Endothelial cell of umbilical vein (primary cell): Measurements from ENCODE around the gene RHOB. TPM values are rescaled to one million over a fixed set of nuclear protein-coding genes. Genes with fewer than 3 reads are reported as not detected.

Experiments used
- BruUV-seq: library from RNA; stranded (reverse); fragments of 400-500 nt; replicated peaks from 2 replicates; lab custom pipeline; 2021; lab: Mats Ljungman, UMichigan
- CTCF ChIA-PET: fragments of 300-600, 350-600 bp; sonication (Branson Sonifier 250); formaldehyde crosslinking; loops from one replicate; lab custom pipeline; 2021; ENCODE audit warnings: antibody characterized with exemption, inconsistent platforms; lab: Charles Lee
- POLR2A ChIA-PET: fragments of 300-600, 350-600 bp; sonication (Branson Sonifier 250); formaldehyde crosslinking; loops from one replicate; lab custom pipeline; 2021; ENCODE audit warnings: antibody characterized with exemption, inconsistent platforms; lab: Charles Lee
- DNase-seq: peaks from one replicate; pipeline ENCODE4 v3.0.0-alpha.2; 2011; ENCODE audit warnings: low read depth, low spot score
- FAIRE-seq: peaks from 2 replicates; lab custom pipeline; 2011; peaks lifted over from hg19 to GRCh38; lab: Jason Lieb, UNC
- H2AFZ ChIP-seq: 2 replicates; pipeline ENCODE4 v1.6.0; 2012; ENCODE audit warnings: low read depth, low read length, control low read depth, inconsistent platforms
- H3K27ac ChIP-seq: 2 replicates; pipeline ENCODE4 v1.5.1; 2011; ENCODE audit warnings: low read depth, mild to moderate bottlenecking, control low read depth, low read length, moderate library complexity; ENCODE audit not compliant: insufficient read depth
- H3K27me3 ChIP-seq, 2 experiments: 2 replicates each; pipeline versions ENCODE4 v1.6.0 to v1.6.1; 2011; ENCODE audit warnings: low read length in 2 of 2, mixed read lengths in 1 of 2; ENCODE audit not compliant: control insufficient read depth in 2 of 2, insufficient read depth in 2 of 2
- H3K36me3 ChIP-seq, 2 experiments: 2 replicates in 1 of 2; 3 replicates in 1 of 2; pipeline ENCODE4 v1.5.1; 2011; ENCODE audit warnings: low read length in 2 of 2, mild to moderate bottlenecking in 1 of 2, moderate library complexity in 1 of 2; ENCODE audit not compliant: control insufficient read depth in 2 of 2, insufficient read depth in 2 of 2; ENCODE audit errors: extremely low read depth in 1 of 2
- H3K4me1 ChIP-seq: 3 replicates; pipeline ENCODE4 v1.5.1; 2011; ENCODE audit warnings: mild to moderate bottlenecking, low read length; ENCODE audit not compliant: control insufficient read depth, insufficient read depth; ENCODE audit errors: extremely low read depth
- H3K4me2 ChIP-seq: 2 replicates; pipeline ENCODE4 v1.6.1; 2011; ENCODE audit warnings: low read length, control low read depth, mixed read lengths; ENCODE audit not compliant: insufficient read depth
- H3K4me3 ChIP-seq, 3 experiments: fragments of 200-600 bp in 1 of 3; sonication (generic), shearing (Covaris generic) in 1 of 3; replicated peaks in 1 of 3; 2 replicates each; pipeline ENCODE4 v1.5.1; 2011 to 2016; ENCODE audit warnings: control low read depth in 3 of 3, low read length in 3 of 3, mild to moderate bottlenecking in 2 of 3, inconsistent platforms in 1 of 3, low read depth in 1 of 3, moderate library complexity in 1 of 3; ENCODE audit not compliant: insufficient read depth in 1 of 3
- H3K79me2 ChIP-seq: 2 replicates; pipeline ENCODE4 v1.6.0; 2012; ENCODE audit warnings: low read length, inconsistent platforms; ENCODE audit not compliant: control insufficient read depth, insufficient read depth
- H3K9ac ChIP-seq: replicated peaks from 2 replicates; pipeline ENCODE3; 2011; ENCODE audit warnings: low read length, control low read depth; ENCODE audit not compliant: insufficient read depth; ENCODE audit errors: extremely low read depth
- H3K9me1 ChIP-seq: replicated peaks from 3 replicates; pipeline ENCODE4 v1.6.0; 2011; ENCODE audit warnings: mild to moderate bottlenecking, low read length; ENCODE audit not compliant: control insufficient read depth, insufficient read depth; ENCODE audit errors: extremely low read depth
- H3K9me3 ChIP-seq: replicated peaks from 2 replicates; pipeline ENCODE4 v1.5.1; 2012; ENCODE audit warnings: low read length, inconsistent platforms; ENCODE audit not compliant: control insufficient read depth, insufficient read depth
- H4K20me1 ChIP-seq: replicated peaks from 2 replicates; pipeline ENCODE3; 2011; ENCODE audit warnings: mild to moderate bottlenecking, low read length; ENCODE audit not compliant: control insufficient read depth, insufficient read depth; ENCODE audit errors: extremely low read depth
- EZH2 ChIP-seq: IDR thresholded peaks from 2 replicates; pipeline ENCODE4 v1.6.1; 2012; ENCODE audit warnings: borderline replicate concordance, low read depth, mild to moderate bottlenecking, moderate library complexity, low read length, inconsistent platforms; ENCODE audit not compliant: severe bottlenecking
- GATA2 ChIP-seq: IDR thresholded peaks from 2 replicates; pipeline ENCODE4 v1.7.0; 2011; ENCODE audit warnings: low read depth, mild to moderate bottlenecking, moderate library complexity, mixed read lengths, low read length; ENCODE audit not compliant: insufficient read length, insufficient read depth
- JUN ChIP-seq: IDR thresholded peaks from 2 replicates; pipeline ENCODE4 v1.6.1; 2011; ENCODE audit warnings: borderline replicate concordance, low read depth; ENCODE audit not compliant: insufficient read length, insufficient read depth
- POLR2AphosphoS5 ChIP-seq: IDR thresholded peaks from 2 replicates; pipeline ENCODE4 v1.6.1; 2012; ENCODE audit warnings: low read depth, mild to moderate bottlenecking, control low read depth, low read length, moderate library complexity; ENCODE audit not compliant: insufficient read depth
- dilution Hi-C: fragments of 300-500 bp; cut with MboI; formaldehyde crosslinking; loops from one replicate; pipeline ENCODE4 v1.15.0; 2019; ENCODE audit warnings: low sequenced_read_pairs; ENCODE audit not compliant: extremely low pct_ligation_motif_present
- intact Hi-C: fragments of 100-400 bp; cut with micrococcal nuclease; formaldehyde crosslinking; loops from one replicate; pipeline ENCODE4 v1.10.0; 2022
- polyA plus RNA-seq, 4 experiments: library from polyadenylated mRNA; depleted of rRNA in 3 of 4; stranded (reverse) in 3 of 4; unstranded in 1 of 4; fragments of >200 nt; gene quantifications; 2 replicates each; pipeline versions ENCODE4 v1.2.1 to v1.2.3, GENCODE V29; 2011 to 2012; ENCODE audit warnings: missing spikeins in 1 of 4
- total RNA-seq: library from RNA; stranded (reverse); gene quantifications from 2 replicates; pipeline ENCODE4 v1.2.3, GENCODE V29; 2021
- TF ChIP-seq, protein P1 (sequence below): IDR thresholded peaks from 2 replicates; pipeline ENCODE4 v1.6.1; 2011; ENCODE audit not compliant: insufficient read depth, insufficient read length

The RHOB gene
- total and polyA plus RNA-seq, 2 donors (not counting 3 experiments of a cell fraction or from before 2014, with no cell fraction given): 830 to 1,101 TPM

DNA sequence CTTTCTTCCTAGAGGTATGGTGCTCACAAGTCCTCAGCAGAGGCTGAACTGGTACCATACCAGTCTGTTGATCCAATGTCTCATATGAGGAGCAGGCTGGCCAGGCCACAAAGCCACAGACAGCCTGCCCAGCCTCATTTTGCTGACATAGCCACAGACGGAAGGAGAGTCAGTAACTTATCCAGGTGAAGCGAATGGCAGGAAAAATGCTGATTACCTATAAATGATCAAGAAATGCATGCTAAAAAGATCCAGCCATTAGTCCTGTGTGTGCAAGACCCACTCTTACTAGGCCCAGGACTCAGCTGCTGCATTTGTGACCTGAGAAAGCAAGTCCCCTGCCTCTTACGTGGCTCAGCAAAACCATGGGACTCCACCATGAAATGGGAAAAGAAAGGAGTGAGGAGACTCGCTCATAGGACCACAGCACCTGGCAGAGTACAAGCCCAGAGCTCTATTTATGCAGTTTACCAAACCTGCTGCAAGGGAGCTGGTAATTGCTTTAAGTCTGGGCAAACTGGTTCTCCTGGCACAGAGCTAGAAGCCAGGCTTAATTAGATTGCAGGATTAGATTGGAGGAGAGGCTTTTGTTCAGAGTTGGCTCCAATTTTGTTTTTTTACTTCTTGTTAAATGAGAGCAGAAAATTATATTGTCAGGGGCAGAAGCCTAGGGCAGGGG, 19.0 kb downstream of the RHOB start:
- H3K36me3 ChIP-seq: no peaks in the 10 kb centered on the region
- no peak overlapping the region for H3K9ac ChIP-seq
- FAIRE-seq: no peak
- no peaks in the 10 kb centered on the region for H3K79me2 ChIP-seq
- CTCF ChIA-PET: interaction anchor here (0.7 to 1.7 kb wide), 5 partner anchors 10 to 170 kb away, joined by 3 to 4 read pairs (median 3); no protein-coding TSS in a partner anchor
- dilution Hi-C loops: no loop called here
- H3K27ac ChIP-seq: no peak overlapping the region
- POLR2A ChIA-PET: interaction anchor here (1.0 kb wide), 1 partner anchor 17 kb away, joined by 3 read pairs; no protein-coding TSS in a partner anchor
- no peaks in the 10 kb centered on the region for H3K9me1 ChIP-seq
- H3K9me3 ChIP-seq: no peaks in the 10 kb centered on the region
- H3K4me2 ChIP-seq: no peak overlapping the region
- no TSS peak for BruUV-seq
- intact Hi-C loops: no loop called here
- peaks cover 4% of the 10 kb centered on the region for H3K4me1 ChIP-seq
- H4K20me1 ChIP-seq: no peaks in the 10 kb centered on the region
- H3K4me3 ChIP-seq: no peak overlapping the region
- H2AFZ ChIP-seq: no peak overlapping the region
- no peak for TF ChIP-seq EZH2
- TF ChIP-seq, protein P1, sequence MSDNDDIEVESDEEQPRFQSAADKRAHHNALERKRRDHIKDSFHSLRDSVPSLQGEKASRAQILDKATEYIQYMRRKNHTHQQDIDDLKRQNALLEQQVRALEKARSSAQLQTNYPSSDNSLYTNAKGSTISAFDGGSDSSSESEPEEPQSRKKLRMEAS: no peak
- DNase-seq: no peak
- H3K27me3 ChIP-seq: no peaks in the 10 kb centered on the region

DNA sequence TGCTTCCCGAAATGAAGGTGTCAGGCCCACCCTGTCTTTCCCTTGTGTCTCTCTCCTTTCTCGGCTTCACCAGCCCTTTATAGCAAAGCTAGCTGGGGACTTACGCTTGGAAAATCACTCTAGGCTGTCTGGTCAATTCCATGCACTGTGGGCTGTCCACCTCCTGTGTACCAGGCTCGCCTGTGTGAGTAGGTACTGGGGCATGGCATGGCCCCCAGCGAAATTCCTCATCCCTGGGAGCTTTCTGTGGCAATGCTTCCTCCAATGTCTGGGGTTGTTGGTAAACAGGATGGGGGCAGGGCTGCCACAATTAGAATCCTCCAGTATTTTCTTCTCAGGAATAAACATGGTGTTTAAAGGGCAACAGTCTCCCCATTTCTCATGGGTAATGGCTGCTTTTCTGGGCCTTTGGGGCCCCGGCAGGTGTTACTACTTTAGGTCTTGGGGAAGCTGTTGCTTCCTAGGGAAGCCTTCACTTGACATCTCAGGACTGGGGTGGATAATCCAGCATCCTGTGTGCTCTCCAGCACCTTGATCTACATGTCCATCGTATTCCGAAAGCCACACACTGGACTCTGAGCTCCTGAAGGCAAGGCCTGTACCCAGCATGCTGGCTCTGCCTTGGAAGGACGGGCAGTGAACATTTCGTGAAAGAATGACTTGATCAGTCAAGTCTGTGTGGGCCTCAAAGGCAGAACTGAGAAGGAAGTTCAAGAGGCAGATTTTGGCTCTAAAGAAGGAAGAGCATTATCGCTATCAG, 21.1 kb downstream of the RHOB start:
- no peak for FAIRE-seq
- Histone ChIP-seq H3K4me2 (no peak overlapping the region), H3K9me1 (no peaks in the 10 kb centered on the region), H4K20me1 (no peaks in the 10 kb centered on the region), H3K9ac (no peak overlapping the region), H3K79me2 (no peaks in the 10 kb centered on the region), H3K27ac (no peak overlapping the region), H2AFZ (no peak overlapping the region), H3K27me3 (no peaks in the 10 kb centered on the region), H3K36me3 (no peaks in the 10 kb centered on the region), H3K4me1 (peaks cover 4% of the 10 kb centered on the region), H3K9me3 (no peaks in the 10 kb centered on the region), H3K4me3 (no peak overlapping the region)
- no peak for DNase-seq
- dilution Hi-C loops: no loop called here
- CTCF ChIA-PET: interaction anchor here (0.6 to 0.8 kb wide), 3 partner anchors 10 to 57 kb away, joined by 3 read pairs; no protein-coding TSS in a partner anchor
- no TSS peak for BruUV-seq
- intact Hi-C loops: no loop called here
- no peak for TF ChIP-seq EZH2
- TF ChIP-seq POLR2AphosphoS5: no peak
- TF ChIP-seq GATA2: no peak
- no peak for TF ChIP-seq JUN
- POLR2A ChIA-PET: interaction anchor here (0.7 kb wide), 1 partner anchor 16 kb away, joined by 3 read pairs; no protein-coding TSS in a partner anchor
